ENCODE measurements around the gene PPP2CA.
"Not testable (repeated sequence)": the region's sequence is repeated elsewhere in the genome, so short reads cannot be mapped to it uniquely, and the experiment has no call there.

PPP2CA gene

GRCh38 chr5:134225780-134226440 lies at the start of gene PPP2CA:
TSS of gene PPP2CA (minus strand) at chr5:134226073. CDS start at chr5:134225861, 212 bp downstream.
- DNase-seq: peak; percentile 86

GRCh38 chr5:134273642-134274395 lies 47.9 kb upstream of the PPP2CA start:
- DNase-seq: no peak

- no peak for DNase-seq
Measured at GRCh38 chr5:134271059-134271458, 45.2 kb upstream of the PPP2CA start.

- DNase-seq: no peak
Measured at GRCh38 chr5:134268919-134269318, 43.0 kb upstream of the PPP2CA start.

GRCh38 chr5:134268019-134268601 lies 42.2 kb upstream of the PPP2CA start:
- DNase-seq: no peak

- no peak for DNase-seq
Measured at GRCh38 chr5:134267366-134268018, 41.6 kb upstream of the PPP2CA start.

- DNase-seq: no peak
Measured at GRCh38 chr5:134263801-134264200, 37.9 kb upstream of the PPP2CA start.

- not testable (repeated sequence) for DNase-seq
Measured at GRCh38 chr5:134262629-134263028, 36.8 kb upstream of the PPP2CA start.

- DNase-seq: no peak
Measured at GRCh38 chr5:134258896-134259295, 33.0 kb upstream of the PPP2CA start.

GRCh38 chr5:134257176-134257575 lies 31.3 kb upstream of the PPP2CA start:
- DNase-seq: no peak

GRCh38 chr5:134255418-134256150 lies 29.7 kb upstream of the PPP2CA start:
- no peak for DNase-seq

- not testable (repeated sequence) for DNase-seq
Measured at GRCh38 chr5:134253368-134254153, 27.7 kb upstream of the PPP2CA start.

GRCh38 chr5:134252671-134253070 lies 26.8 kb upstream of the PPP2CA start:
- no peak for DNase-seq

- DNase-seq: no peak
Measured at GRCh38 chr5:134250949-134251348, 25.1 kb upstream of the PPP2CA start.

GRCh38 chr5:134249469-134250379 lies 23.9 kb upstream of the PPP2CA start:
- DNase-seq: no peak

GRCh38 chr5:134248256-134248655 lies 22.4 kb upstream of the PPP2CA start:
- DNase-seq: no peak

- no peak for DNase-seq
Measured at GRCh38 chr5:134247428-134248224, 21.8 kb upstream of the PPP2CA start.

- no peak for DNase-seq
Measured at GRCh38 chr5:134246771-134247427, 21.0 kb upstream of the PPP2CA start.

- DNase-seq: no peak
Measured at GRCh38 chr5:134245692-134246091, 19.8 kb upstream of the PPP2CA start.
